Right hindlimb (tissue), 1 donor: ENCODE results near the gene PROK2.

Experiments used
- DNase-seq: peaks from one replicate; pipeline ENCODE4 v3.0.0-alpha.2; 2018

Gene PROK2

DNA sequence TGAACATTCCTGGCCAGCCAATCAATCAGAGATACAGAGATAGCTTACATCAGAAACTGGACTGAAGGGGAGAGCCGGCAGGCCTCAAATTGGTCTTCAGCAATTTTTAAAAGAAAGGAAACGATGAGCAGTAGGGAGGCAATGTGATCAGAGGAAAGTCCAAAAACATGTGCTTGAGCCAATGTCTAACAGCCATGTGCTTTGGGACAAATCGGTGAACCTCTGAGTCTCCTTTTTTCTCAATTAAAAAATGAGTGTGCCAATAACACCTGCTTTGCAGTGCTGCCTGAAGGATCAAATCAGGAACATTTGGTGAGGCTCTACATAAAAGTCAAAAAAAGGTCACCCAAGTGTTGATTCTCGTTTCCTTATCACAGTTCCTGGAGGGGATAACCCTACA is 52.3 kb downstream of the PROK2 start:
- DNase-seq: no peak

DNA sequence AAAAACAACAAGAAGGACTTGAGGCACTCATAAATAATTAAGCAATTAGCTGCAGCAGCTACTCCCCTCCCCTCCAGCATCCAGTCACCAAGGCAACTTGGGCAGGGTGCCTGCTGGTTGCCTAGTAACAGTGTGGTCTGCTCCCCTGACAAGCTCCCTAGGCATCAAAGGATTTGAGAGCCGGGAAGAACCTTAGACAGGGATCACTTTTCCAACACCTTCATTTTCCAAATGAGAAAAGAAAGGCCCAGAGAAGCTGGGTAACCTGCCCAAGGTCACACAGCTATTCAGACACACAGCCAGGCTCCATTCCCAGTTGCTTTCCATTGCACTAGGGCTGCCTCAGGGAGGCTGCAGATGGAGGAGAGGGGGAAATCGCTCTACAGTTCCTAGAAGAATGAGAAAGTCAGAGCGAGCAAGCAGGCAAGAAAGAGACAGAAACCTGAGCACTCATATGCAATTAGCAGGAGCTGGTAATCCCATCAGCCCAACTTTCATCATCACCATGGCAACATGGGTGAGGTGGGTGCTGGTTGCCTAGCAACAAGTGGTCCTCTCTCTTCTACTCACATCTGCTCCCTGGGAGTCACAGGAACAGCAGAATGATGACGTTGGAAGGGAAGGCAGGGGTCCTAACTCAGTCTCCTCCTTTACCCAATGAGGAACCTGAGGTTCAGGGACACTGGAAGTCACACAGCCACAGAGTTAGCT is 56.2 kb downstream of the PROK2 start:
- no peak for DNase-seq

DNA sequence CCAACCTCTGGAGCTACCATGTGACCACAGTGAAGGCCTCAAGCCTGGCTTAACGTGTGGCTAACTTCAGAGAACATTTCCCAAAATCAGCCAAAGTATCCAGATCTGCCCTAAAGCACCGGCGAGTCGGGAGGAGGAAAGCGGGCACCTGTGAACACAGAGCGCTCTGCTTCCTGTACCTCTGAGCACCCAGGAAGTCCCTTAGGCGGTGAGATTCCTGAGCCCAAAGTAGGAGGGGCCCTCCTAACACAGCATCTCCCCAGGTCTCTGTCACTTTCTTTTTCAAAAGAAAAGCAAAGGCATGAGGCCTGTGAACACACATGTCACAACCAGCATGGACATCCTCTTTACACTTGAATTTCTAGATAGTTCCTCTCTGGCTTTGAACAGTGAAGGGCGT is 58.8 kb downstream of the PROK2 start:
- DNase-seq: no peak

DNA sequence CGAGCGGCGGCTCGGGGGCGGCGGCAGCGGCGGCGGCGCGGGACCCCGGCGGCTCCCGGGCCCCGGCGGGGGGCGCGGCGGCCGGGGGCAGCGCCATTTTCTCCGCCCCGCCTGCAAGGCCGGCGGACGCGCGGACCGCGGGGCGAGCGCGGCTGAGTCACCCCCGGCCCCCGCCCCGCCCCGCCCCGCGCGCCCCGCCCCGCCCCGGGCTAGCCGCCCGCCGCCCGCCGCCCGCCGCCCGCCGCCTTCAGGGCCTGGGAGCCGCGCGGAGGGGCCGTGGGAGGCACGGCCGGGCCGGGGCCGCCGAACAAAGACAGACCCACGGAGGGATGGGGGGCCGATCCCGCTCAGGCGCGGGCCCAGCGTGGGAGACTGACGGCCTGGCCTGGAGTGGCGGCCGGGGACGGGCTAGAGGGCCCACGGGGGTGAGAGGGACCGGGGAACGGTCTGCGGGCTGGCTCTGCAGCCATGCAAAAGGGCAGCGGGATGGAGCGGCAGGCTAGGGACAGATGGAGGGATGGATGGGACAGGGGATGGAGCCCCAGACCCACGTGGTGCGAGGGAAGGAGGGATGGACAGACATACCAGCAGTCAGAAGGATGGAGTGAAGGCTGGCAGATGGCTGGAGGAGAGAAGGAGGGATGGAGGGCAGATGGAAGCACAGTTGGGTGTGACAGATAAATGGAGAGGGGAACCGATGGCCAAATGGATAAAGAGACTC is 59.5 kb downstream of the PROK2 start, which contains the start of gene EIF4E3:
TSS of gene EIF4E3 (minus strand) at position 132 of the 721 bp plus-strand sequence. CDS start at position 97, 35 bp downstream.
- peak; percentile 44 for DNase-seq

DNA sequence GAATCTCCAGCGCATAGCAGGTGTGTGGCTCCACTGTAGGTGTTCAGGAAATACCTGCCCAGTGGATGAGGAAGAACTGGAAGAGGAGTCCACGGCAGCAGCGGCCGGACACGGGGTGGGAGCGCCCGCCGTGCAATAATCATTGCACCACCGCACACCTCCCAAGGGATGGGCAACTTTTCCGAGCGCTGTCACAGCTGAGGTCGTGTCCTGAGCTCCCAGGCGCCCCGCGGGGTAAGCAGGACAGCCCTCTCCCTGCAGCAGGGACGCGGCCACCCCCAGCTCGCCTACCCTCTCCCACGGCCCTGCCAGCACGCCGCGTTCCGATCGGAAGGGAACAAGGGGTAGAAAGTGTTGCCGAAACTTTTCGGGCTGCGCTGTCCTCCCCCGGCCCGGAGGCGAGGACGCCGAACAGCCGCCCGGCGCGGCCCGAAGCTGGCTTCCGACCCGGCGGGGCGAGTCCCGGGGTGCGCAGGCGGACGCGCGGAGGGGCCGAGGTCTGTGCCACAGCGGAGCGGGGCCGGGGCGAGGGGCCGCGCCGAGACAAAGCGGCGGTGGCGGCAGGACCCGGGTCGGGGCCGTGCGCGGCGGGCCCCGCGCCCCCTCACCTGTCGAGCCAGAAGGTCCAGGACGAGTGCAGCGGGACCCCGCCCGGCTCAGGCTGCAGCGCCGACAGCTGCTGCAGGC is 60.2 kb downstream of the PROK2 start:
- DNase-seq: peak; percentile 38

DNA sequence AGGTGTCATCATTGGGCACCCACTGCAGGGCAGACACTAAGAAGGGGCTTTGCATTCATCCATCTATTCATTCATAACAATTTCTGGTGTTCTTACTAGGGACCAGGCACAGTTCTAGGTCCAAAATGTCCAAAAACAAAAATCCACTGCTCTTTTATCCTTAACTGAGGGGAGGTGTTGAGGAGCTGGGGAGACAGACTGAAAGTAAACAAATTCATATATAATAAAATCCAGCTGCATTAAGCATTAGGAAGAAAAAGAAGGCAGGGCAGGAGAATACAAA is 60.8 kb downstream of the PROK2 start:
- no peak for DNase-seq

DNA sequence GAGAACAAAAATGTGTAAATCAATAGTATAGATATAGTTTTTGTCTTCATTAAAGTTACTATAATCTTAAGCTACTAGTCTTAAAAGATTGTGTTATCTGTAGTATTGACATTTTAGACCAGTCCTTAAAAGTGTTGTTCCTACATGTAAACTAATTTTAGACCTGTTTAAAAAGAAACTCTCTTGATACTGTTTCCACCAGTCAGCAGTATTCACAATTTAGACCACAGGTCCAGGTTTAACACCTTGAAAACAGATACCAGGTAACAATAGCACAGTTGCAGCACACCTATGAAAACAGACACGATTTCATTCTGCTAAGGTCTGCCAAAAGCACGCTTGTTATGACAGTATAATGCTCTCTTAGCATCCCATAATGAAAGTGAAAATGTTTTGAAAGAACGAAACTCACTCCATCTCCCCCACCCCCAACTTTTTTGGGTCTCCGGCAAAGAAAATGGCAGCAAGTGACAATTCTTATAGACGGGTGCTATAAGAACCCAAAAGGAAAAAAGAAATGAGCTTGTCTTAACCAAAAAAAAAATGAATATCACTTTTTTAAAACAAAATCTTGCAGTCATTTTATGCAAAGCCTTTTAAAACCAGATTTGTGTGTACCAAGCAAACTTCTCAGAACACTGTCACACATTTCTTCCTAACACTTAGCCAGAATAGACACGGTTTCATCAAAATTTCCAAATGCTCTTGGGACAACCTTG is 61.3 kb downstream of the PROK2 start:
- no peak for DNase-seq

DNA sequence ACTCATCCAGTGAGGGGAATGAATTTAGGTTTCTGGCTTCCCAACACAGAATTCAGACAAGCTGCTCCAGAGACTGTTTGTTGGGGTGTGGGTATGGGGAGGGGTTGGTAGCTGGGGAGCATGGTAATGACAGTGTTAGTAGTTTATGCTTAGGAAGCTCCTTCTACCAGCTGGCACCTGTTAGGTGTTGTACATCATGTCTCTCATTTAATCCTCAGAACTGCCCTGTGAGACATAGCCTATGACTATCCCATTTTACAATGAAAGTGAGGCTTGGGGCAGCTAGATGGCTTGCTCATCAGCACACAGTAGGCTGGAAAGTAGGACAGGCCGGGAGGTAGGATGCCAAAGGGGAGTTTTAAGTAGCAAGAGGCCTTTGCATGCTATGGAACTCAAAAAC is 62.3 kb downstream of the PROK2 start:
- no peak for DNase-seq
